RWPE2 (cell line): ENCODE data around the gene MTG2.
A peak's percentile ranks its signal among the peaks of the same experiment; 100 is the strongest.

ENCODE experiments used
- ATAC-seq: fragments of 200-7000 bp; cut with Tn5 transposase; 3 replicates; pipeline ENCODE4 v1.9.1; 2021; ENCODE audit warnings: low read depth
- DNase-seq: peaks from one replicate; pipeline ENCODE4 v3.0.0-alpha.2; 2020; ENCODE audit warnings: low spot score
- H3K27ac ChIP-seq: fragments of 450-650 bp; 2 replicates; pipeline ENCODE4 v1.5.1; 2017; ENCODE audit warnings: mild to moderate bottlenecking; ENCODE audit not compliant: poor library complexity, severe bottlenecking
- H3K27me3 ChIP-seq: fragments of 250-450 bp; sonication (Bioruptor Pico); 2 replicates; pipeline ENCODE4 v1.5.1; 2021; ENCODE audit warnings: mild to moderate bottlenecking, moderate library complexity; ENCODE audit not compliant: insufficient read depth, poor library complexity, severe bottlenecking
- H3K36me3 ChIP-seq: fragments of 250-450 bp; sonication (Bioruptor Pico); 2 replicates; pipeline ENCODE4 v1.5.1; 2020; ENCODE audit warnings: low read depth, mild to moderate bottlenecking, moderate library complexity
- H3K4me1 ChIP-seq: fragments of 250-450 bp; sonication (Bioruptor Pico); 2 replicates; pipeline ENCODE4 v1.5.1; 2021; ENCODE audit warnings: mild to moderate bottlenecking, moderate library complexity; ENCODE audit not compliant: insufficient read depth, poor library complexity, severe bottlenecking
- H3K4me3 ChIP-seq: fragments of 250-450 bp; sonication (Bioruptor Pico); 2 replicates; pipeline ENCODE4 v1.5.1; 2021; ENCODE audit warnings: mild to moderate bottlenecking, moderate library complexity; ENCODE audit not compliant: severe bottlenecking
- H3K9me3 ChIP-seq: fragments of 250-450 bp; sonication (Bioruptor Pico); 2 replicates; pipeline ENCODE4 v1.5.1; 2021; ENCODE audit warnings: mild to moderate bottlenecking, moderate library complexity; ENCODE audit not compliant: severe bottlenecking
- CTCF ChIP-seq: fragments of 450-650 bp; IDR thresholded peaks from one replicate; pipeline ENCODE4 v1.5.1; 2017; ENCODE audit warnings: mild to moderate bottlenecking, moderate library complexity; ENCODE audit not compliant: poor library complexity, severe bottlenecking

The MTG2 gene

DNA sequence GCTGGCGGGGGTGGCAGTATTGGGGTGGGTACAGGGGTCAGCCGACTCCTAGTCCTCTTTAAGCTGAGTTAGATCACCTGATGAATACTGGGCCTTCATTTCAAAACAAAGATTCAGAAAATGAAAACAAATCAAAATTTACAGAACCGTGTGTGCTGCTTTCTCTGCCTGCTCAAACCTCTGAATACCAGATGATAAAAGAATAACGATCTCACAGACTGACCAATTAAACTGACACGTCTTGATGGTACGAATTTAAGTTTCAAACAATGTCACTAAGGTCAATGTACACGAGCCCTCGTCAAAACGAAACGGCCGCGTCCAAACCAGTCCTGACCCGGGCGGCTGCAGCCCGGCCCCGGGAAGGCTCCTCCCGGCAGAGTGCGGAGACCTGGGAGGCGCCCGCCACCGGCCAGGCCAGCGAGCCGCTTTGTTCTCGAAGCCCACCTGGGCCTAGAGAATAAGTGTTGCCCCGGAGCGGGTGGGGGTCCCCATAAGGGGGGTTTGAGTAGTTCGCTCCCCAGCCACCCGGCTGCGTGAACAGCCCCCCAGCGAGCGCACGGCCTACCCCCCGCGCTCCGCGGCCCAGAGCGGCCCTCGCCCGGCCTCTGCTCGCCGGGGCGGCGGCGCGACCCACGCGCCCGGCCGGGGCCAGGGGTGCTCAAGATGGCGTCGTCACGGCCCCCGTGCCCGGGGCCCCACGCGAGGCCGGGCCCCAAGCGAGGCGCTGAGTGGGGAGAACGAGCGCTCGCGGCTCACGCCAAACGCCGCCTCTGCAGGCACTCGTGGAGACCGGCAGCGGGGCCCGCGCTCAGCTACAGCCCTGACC lies 40.4 kb upstream of the MTG2 start:
- peaks cover 55% of the 10 kb centered on the region for H3K36me3 ChIP-seq
- DNase-seq, result no peak
- no peaks in the 10 kb centered on the region for H3K27me3 ChIP-seq
- 0 out of 3 replicates have a peak, but pooled peaks have one; percentile 10 for ATAC-seq
- H3K9me3 ChIP-seq, result no peaks in the 10 kb centered on the region
- no peak for TF ChIP-seq CTCF
- H3K27ac ChIP-seq, result peak overlapping the region; percentile 76
- peak overlapping the region; percentile 96 for H3K4me3 ChIP-seq
- H3K4me1 ChIP-seq, result peaks cover 14% of the 10 kb centered on the region

DNA sequence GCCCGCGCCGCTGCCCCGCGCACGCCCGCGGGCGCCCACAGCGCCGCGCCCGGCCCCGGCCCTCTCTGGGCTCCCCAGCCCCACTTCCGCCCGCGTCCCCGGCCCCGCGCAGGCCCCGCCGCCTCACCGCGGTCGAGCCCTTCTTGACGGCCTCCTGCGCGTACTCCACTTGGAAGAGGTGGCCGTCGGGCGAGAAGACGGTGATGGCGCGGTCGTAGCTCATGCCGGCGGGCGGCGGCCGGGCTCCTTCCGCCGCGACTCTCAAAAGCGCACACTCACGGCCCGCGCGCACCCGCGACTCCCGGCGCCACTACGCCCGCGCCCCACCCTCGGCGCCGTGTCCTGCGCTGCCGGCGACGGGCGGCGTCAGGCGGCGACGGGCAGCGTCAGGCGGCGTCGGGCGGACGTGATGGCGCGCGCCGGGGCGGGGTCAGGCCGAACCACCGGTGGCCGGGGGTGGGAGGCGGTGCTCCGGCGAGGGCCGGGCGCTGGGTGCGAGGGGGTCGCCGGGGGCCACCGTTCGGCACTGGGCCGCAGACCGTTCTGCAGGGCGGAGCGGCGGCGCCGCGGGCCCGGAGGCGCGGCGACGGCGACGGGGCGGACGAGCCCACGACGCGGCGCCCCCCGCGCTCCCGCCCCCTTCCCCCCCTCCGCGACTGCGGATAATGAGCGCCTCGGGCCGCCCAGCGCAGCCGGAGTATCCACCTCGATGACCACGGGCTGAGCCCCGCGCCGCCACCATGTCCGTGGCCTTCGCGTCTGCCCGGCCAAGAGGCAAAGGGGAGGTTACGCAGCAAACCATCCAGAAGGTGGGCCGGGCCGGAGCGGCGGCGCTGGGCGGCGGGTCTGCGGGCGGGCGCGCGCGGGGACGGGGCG lies 39.5 kb upstream of the MTG2 start, which contains the start of the genes PSMA7 and SS18L1:
Gene PSMA7 (minus strand): TSS at position 314 of the 876 bp plus-strand sequence. CDS start 91 bp downstream, at position 223.
Gene SS18L1 (plus strand): TSS at position 689 of the 876 bp plus-strand sequence. CDS start 52 bp downstream, at position 741.
- peak; percentile 8 for TF ChIP-seq CTCF
- ATAC-seq (peak; percentile 78), DNase-seq (peak; percentile 95)
- Histone ChIP-seq H3K27me3 (no peaks in the 10 kb centered on the region), H3K4me1 (peaks cover 14% of the 10 kb centered on the region), H3K9me3 (no peaks in the 10 kb centered on the region), H3K36me3 (peaks cover 47% of the 10 kb centered on the region), H3K4me3 (peak within 1 kb of the TSS; percentile 96), H3K27ac (peak within 1 kb of the TSS; percentile 76)

GRCh38 chr20:62143957-62144825 lies 38.6 kb upstream of the MTG2 start:
- DNase-seq, result peak; percentile 91
- peaks cover 38% of the 10 kb centered on the region for H3K36me3 ChIP-seq
- H3K4me3 ChIP-seq, result peak overlapping the region; percentile 96
- TF ChIP-seq CTCF, result peak; percentile 26
- ATAC-seq, result peak; percentile 62
- peak overlapping the region; percentile 76 for H3K27ac ChIP-seq
- peaks cover 16% of the 10 kb centered on the region for H3K4me1 ChIP-seq
- H3K27me3 ChIP-seq, result no peaks in the 10 kb centered on the region
- no peaks in the 10 kb centered on the region for H3K9me3 ChIP-seq

GRCh38 chr20:62145688-62146018 lies 37.2 kb upstream of the MTG2 start:
- Histone ChIP-seq H3K27me3 (no peaks in the 10 kb centered on the region), H3K4me1 (peaks cover 28% of the 10 kb centered on the region), H3K9me3 (no peaks in the 10 kb centered on the region), H3K4me3 (no peak overlapping the region), H3K27ac (no peak overlapping the region), H3K36me3 (peaks cover 24% of the 10 kb centered on the region)
- ATAC-seq (no peak), DNase-seq (no peak)
- no peak for TF ChIP-seq CTCF
